Islet precursor cell (in vitro differentiated cells): ENCODE results near the gene PALLD.

Experiments used
- DNase-seq: peaks from one replicate; pipeline ENCODE4 v3.0.0-alpha.2; 2018

Gene PALLD

DNA sequence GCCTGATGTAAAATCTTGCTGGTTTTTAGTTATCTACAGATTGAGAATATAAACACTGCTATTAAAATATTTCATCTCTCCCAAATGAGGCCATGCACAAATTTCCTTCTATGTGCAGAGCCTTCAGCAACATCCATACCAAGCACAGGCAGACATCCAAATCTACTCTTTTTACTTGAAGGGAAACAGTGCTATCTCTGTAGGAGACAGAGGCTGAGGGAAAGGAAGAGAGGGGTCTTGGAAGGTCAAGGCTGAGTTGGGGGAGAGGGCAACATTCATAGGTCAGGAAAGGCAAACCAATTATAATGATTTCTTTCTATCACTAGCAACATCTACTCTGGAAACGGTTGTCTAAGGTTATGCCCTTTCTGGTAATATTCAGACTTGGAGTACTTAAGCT lies 273.0 kb downstream of the PALLD start:
- no peak for DNase-seq

DNA sequence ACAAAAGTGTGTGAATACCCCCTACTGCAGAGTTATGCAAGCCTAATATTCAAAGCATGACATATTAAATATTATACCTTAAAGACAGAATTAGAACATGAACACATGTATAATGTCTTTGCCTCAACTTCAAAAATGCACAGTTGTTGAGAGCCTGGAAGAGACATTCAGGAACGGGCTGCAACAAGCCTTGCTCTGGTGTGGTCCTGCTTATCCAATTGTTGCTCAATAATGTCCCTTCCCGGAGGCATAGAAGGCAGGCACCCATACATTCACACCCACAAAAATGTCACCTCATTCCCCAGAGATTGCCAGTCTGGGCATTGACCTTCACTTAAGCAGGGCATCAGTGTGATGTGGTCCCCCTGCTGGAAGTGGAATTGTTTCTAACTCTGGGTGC lies 274.4 kb downstream of the PALLD start:
- DNase-seq, result no peak

DNA sequence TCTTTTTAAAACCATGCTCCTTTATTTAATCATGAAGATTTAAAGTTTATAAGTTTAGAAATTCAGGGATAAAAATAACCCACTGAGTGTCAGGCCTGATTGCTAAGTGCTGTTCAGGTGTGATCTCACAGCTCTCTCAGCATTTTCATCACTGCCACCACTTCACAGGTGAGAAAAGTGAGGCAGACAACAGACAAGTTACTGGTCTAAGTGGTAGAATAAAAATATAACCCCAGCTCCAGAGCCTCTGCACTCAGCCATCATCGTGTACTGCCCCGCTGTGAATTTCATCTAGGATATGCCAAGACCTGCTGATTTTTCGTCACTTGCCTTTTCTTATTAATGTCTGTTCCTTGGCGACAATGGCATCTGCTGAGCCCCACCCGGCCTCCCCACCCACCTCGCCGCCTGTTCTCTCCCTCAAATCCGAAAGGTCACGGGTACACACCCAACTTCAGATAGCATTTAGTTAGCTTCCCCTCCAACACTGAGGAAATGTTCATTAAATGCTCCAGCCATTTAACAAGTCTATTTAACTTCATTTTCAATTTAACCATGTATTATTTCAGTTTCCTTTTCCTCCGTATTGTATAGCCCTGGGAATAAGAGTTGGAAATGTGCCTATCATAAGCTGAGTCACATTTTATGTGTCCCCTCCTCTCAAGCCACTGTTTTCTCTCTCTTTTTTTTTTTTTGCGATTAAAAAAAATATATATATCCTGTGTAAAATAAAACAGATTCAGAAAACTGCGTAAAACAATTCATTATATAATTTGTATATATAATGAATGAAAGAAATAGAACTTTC lies 276.7 kb downstream of the PALLD start:
- DNase-seq, result no peak

DNA sequence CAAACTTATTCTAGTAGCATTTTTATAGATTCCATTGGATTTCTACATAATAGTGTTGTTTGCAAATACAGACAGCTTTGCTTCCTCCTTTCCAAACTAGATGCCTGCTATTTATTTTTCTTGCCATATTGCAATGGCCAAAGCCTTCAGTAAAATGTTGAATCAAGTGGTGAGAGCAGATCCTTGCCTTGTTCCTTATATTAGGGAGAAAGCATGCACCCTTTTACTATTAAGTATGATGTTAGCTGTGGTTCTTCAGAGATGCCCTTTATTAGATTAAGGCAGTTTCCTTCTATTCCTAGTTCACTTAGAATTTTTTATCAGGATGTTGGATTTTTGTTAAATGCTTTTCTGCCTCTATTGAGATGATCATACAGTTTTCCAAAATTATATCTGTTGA lies 279.5 kb downstream of the PALLD start:
- DNase-seq, result no peak

DNA sequence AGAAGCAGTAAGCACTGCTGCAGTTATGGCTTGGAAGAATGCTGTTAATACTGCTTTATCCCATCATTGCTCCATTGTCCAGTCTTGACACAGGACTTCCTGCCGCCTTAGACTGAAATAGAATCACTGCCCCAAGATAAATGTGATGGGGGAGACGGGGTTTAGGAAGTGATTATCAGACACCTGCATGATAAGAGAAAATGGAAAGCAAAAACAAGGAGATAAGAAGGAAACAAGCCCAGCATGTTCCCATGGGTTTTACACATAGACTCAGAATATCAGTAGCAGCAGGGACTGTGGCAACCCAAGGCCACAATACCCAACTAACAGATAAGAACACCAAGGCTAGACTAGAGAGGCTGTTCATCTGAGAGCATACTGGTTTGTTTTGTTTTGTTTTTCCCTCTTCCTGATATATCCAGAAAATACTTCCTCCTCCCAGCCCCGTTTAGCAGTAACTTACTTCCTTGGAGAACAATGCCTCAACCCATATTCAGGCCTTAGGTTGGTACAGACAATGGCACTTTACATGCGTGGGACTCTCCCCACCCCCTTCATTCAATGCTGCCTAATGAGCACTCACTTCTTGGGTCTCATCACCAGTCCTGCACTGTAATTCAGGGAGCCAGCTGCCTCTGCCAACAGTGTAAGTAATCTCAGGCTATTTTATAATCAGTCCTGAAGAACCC lies 280.6 kb downstream of the PALLD start:
- DNase-seq, result no peak

DNA sequence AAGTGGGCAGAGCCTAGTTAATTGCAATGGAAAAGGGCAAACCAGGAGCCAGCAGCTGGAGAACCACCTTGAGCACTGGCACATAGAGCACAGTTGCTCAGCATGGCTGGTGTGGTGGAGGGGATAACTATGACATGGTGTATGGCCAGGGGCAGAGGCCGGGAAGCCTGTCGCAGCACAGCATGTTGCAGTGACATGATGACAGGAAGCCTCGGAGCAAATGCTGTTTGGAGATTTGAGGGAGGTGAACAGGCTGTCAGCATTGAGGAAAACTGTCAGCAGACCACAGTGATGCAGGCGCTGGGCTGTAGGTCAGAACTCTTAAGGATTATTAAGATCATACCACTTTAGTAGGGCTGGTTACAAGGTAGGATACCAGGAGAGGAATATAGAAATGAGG lies 284.5 kb downstream of the PALLD start:
- no peak for DNase-seq

DNA sequence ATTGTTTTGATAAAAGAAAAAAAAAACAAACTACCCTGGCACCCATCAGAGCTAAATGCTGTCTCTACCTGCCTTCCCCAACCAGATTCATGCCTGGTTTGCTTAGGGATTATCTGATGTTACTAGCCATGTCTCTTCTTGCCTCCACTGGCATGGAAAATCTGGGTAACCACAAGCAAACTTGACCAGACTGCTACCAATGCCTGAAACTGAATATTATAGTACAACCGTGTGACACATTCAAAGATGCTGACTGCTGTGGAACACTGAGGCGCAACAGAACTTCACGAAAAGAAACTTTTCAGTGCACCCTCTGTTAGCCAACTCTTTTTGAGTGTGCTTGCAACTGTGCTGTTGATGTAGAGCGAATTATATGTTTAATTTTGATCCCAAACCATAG lies 285.1 kb downstream of the PALLD start:
- no peak for DNase-seq

DNA sequence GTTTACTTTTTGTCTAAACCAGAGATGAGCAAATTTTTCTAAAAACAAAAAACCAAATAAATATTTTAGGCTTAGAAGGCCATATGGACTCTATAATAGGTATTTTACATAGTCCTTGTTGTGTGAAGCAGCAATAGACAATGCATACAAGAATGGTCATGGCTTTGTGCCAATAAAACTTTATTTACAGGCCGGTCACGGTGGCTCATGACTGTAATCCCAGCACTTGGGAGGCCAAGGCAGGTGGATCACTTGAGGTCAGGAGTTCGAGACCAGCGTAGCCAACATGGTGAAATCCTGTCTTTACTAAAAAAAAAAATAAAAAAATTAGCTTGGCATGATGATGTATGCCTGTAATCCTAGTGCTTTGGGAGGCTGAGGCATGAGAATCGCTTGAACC lies 285.6 kb downstream of the PALLD start:
- no peak for DNase-seq

DNA sequence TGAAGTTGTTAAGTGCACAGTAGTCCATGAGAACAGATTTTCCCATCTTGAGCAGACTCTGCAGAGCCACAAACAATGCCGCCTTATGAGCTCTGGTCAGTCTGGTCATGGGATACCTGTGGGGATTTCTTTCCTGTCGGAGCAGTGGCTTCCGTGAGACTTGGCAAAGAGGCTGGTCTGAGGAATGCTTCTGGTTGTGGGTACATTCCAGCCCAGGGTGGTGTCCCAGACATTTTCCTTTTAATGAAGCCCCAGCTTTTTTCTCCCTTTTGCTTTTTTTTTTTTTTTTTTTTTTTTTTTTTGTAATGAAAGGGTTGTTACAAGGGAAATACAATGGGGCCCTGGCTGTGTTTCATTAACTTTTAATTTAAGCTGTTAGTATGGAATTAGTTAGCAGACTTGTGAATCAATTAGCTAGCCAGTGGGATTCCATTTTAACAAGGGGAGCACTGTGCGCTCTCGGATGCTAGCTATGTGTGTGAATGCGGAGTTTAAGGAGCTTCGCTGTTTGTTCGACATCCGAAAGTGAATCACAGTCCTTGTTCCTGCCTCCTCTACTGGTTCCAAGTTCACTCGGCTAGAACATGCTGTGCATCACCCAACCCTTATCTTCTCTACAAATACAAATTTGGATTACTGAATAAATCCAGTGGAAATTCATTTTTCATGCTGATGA lies 288.1 kb downstream of the PALLD start:
- DNase-seq, result peak; percentile 91

DNA sequence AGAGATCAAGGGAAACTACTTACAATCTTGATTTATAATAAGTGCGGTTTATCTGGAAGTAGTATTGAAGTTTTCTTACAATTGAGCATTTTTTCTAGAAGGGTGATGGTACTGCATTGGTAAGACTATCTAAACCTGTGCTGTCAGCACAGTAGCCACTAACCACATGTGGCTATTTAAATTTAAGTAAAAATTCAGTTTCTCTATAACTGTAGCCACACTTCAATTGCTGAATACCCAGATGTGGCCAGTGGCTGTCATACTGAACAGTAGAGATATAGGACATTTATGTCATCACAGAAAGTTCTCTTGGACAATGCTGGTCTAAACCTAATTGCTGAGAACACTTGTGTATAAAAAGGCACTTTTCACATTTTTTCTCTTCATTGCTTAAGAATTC lies 290.5 kb downstream of the PALLD start:
- DNase-seq, result no peak

DNA sequence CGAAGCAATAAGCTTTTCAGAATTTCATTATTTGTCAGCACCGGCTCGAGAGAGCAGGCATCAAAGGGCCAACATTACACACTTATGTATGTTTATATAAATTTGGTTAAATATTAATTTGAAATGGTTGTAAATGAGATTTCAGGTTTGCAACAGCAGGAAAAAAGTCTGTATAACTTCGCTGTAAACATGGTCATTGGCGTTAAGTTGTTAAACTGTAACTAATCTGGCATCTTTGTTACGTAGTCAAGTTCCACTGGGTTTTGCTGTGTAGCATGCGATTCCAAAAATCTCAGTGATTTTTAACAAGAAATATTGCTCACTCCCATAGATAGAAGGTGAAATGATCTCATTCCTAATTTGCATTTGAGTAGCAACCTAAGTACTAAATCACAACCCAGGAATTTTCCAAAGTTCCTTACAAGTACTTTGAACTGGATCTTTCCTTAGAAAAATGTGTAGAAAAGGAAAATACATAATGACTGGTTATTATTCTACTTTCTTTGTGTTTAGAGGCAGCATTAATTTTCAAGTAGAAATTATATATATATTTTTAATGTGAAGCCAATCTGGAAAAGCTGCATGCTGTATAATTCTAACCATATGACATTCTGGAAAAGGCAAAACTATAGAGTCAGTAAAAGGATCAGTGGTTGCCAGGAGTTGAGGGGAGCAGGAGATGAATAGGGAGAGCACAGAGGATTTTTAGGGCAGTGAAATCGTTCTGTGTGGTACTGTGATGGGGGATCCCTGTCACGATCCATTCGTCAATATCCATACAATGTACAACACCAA lies 291.1 kb downstream of the PALLD start:
- no peak for DNase-seq

DNA sequence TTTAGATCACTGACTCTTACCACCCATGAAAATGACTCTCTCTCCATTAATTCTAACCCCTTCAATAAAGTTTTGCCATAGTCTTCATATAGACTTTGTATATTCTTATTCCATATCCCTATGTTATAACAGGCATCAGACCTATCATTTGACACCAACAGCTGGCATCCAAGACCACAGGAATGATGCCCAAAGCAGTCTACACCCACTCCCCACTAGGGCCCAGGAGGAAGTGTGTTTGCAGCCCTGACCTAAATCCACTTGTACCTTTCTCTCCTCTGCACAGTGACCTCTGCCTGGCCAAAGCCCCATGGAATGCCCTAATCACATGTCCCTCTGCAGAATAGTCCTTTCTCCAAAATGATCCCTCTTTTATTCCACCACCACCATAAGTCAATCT lies 294.0 kb downstream of the PALLD start:
- DNase-seq, result no peak

DNA sequence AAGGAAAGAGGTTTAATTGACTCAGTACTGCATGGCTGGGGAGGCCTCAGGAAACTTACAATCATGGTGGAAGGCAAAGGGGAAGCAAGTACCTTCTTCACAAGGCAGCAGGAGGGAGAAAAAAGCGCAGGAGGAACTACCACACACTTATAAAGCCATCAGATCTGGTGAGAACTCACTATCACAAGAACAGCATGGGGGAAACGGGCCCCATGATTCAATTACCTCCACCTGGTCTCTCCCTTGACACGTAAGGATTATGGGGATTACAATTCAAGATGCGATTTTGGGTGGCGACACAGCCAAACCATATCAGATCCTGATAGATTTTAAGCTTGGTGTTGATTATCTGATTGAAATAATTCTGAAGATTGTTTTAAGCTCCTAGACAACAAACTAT lies 294.5 kb downstream of the PALLD start:
- DNase-seq, result no peak

DNA sequence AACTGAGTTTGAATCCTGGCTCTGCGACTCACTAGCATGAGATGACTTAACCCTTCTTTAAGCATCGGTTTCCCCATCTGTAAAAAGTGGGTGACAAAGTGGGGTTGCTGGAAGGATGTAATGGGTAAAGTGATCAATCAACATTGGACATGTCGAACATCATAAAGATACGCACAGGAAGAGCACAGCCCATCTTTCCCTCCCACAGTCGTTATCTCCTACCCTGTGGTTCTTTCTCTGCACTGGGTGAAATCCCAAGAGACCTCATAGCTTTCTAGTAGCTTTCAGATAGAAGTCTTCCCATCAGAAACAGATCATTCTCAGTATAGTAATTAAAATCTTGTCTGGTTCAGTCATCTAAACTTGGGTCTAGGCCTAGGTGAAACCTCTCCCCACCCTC lies 296.7 kb downstream of the PALLD start:
- DNase-seq, result no peak

DNA sequence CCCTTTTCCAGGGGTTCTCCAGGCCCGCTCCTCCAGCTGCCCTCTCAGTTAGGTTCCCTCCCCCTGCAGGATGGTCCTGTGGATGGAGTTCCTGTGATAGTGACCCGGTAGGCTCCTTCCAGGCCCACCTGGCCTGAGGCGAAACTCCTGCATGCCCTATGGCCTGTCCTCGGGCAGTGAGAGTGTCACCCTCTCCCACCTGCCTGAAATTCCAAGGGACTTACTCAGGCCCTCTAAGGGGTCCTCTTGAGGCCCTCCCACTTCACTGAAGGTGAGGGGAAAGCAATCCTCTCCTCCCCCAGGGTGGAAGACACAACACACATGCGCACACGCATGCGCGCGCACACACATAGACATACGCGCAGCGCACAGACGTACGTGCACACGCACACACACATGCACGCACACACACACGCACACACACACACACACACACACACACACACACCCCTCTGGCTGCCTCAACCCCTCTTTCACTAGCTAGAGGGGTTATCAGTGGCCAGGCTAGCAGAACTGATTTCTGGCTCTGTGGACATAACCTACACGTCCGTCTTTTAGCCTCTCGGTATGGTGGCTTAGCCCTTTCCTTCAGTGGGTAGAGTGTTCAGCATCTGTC lies 297.3 kb downstream of the PALLD start:
- DNase-seq, result no peak

DNA sequence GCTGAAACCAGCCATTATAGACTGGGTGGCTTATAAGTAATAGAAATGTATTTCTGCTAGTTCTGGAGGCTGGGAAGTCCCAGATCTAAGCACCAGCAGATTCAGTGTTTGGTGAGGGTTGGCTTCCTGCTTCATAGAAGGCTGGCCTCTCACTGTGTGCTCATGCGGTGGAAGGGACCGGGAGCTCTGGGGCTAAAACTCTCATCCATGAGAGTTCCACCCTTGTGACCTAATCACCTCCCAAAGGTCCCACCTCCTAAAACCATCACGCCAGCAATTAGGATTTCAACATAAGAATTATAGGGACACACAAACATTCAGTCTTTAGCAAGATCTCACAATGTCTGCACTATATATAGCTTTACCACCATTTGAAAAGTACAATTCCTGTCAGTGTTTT lies 298.0 kb downstream of the PALLD start:
- no peak for DNase-seq

DNA sequence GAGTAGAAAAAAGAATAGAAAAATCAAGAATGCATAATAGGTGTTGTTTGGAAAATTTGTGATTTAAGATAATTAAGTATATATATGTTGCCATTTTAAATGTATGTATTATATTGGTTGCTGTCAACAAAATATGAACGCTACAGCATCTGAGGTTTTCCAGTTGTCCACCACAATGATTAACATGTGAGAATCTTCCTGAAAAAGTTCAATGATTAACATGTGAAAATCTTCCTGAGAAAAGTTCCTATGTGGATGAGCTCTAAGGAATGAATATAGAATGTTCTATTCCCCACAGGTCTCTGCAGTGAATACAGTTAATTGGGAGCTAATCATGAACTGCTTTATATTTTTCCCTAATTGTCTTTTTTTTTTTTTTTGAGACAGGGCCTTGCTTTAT lies 298.5 kb downstream of the PALLD start:
- no peak for DNase-seq

DNA sequence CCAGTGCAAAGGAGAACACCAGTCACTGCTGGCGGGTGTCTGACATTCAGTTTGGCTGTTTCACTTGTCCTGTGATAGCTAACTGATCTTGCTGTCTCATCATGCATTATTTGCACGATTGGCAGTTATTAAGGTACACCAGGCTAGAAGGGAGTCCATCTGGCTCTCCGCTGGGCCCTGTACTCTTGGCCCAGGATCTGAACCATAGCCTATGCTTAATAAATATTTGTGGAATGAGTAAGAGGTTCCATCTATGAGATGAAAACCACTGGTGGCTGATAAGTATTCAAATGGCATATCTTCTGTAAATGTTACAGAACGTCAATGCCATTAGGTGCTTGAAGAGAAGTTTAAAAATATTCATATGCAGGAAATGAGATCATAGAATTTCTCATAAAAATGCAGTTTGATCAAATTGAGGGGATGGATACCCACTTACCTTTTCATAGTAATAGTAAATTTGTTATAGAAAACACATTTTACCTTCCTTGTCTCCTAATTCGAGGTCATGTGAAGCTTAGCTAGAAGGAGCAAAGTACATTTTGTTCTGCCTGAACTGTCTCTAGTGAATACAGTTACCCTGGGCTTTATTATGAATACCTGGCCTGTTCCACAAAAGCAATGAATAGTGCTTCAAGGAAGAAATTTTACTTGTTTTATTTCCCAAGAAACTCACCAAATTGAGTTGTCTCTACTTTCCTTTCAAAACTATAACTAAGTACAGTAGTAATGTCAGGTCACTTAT lies 299.7 kb downstream of the PALLD start:
- no peak for DNase-seq

DNA sequence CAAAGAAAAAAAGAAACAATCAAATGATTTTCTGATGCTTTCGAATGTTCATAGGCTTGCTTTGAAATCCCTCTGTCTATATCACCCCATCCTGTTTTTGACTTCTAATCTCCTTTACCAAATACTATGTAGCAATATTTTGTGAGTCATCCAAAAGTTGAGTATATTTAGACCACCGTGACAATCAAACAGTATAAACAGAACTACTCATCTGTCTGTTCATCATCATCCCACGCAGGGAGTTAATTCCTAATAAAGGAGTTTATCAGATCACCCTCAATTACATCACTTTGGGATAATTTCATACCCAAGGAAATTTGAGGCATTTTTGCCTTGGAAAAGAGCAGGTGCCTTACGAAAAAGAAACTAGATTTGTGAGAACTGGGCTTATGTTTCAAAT lies 300.3 kb downstream of the PALLD start:
- no peak for DNase-seq

DNA sequence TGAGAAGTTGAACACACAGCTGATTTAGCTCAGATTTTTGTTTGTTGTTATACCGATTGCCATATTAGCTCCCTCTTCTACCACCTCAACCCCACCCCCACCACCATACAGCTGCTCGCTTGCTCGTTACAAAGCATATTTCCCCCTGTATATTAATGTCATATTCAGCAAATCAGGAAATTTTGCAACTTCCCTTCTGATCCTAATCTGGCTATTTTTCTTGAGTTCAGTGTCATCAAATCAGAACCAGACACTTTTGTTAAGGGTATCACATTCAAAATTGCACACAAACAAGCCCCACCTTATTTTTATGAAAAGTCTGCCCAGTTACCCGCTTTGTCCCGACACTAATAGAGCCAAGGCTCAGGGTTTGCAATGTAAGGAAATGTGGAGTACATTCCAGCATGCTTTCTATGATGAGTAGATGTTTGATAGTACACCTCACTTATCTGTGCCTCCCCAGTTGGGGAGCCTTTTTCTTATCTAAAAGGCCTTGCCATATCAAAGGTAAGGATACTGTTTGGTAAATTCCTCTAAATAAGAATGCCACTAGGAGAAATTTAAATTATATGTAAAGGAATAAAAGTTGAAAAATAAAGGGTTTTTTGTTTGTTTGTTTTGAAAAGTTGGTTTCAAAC lies 301.0 kb downstream of the PALLD start:
- no peak for DNase-seq

DNA sequence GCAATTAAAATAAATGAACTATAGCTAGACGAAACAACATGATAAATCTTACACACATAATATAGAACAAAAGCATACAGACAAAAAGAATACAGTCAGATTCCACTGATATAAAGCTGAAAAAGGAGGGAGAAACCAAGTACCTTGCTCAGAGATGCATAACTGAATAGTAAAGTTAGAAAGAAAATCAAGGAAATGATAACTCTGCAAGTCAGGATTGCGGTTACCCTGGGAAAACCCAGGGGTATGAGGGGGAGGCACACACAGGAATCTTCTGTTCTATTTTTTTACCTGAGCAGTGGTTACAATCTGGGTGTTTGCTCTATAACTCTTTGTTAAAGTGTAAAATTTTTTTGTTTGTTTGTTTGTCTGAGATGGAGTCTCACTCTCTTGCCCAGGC lies 304.1 kb downstream of the PALLD start:
- DNase-seq, result no peak

DNA sequence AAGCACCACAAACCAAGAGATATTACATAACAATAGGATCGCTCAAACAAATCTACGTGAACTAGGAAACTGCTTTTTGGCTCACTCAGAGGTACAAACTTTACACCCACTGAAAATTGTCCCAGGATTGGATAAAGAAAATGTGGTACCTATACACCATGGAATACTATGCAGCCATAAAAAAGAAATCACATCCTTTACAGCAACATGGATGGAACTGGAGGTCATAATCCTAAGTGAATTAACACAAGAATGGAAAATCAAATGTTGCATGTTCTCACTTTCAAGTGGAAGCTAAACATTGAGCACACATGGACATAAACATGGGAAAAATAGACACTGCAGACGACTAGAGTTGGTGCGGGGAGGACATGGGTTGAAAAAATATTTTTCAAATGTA lies 305.4 kb downstream of the PALLD start:
- no peak for DNase-seq
